Common myeloid progenitor, CD34-positive (primary cell): ENCODE results near the gene GNPTAB. TPM values are rescaled to one million over a fixed set of nuclear protein-coding genes. Genes with fewer than 3 reads are reported as not detected.
A peak's percentile ranks its signal among the peaks of the same experiment; 100 is the strongest.

Experiments used
- CTCF ChIA-PET: fragments of 350-600 bp; sonication (Branson Sonifier 250); formaldehyde crosslinking; loops from one replicate; lab custom pipeline; 2021; ENCODE audit warnings: antibody characterized with exemption; lab: Charles Lee
- POLR2A ChIA-PET: fragments of 350-600 bp; sonication (Branson Sonifier 250); formaldehyde crosslinking; loops from one replicate; lab custom pipeline; 2021; ENCODE audit warnings: antibody characterized with exemption; lab: Charles Lee
- DNase-seq, 3 donors: peaks; one replicate each; pipeline versions ENCODE4 v3.0.0 to v3.0.0-alpha.2; 2013
- H3K27ac ChIP-seq, 2 experiments: 1 replicate in 1 of 2; 2 replicates in 1 of 2; pipeline ENCODE4 v1.7.0; 2013; ENCODE audit warnings: inconsistent platforms in 2 of 2, low read length in 2 of 2, mild to moderate bottlenecking in 2 of 2, low read depth in 1 of 2, moderate library complexity in 1 of 2; ENCODE audit not compliant: severe bottlenecking in 2 of 2, insufficient read depth in 1 of 2, poor library complexity in 1 of 2
- H3K27me3 ChIP-seq, 5 experiments: replicated peaks in 2 of 5; 1 replicate in 3 of 5; 2 replicates in 2 of 5; pipeline versions ENCODE4 v1.6.1 to v1.7.0; 2013; ENCODE audit warnings: low read length in 4 of 5, mild to moderate bottlenecking in 2 of 5, moderate library complexity in 2 of 5, inconsistent platforms in 1 of 5; ENCODE audit not compliant: insufficient read depth in 5 of 5, control insufficient read depth in 4 of 5
- H3K36me3 ChIP-seq, 4 experiments: 1 replicate in 2 of 4; 2 replicates in 2 of 4; pipeline versions ENCODE4 v1.6.1 to v1.7.0; 2013; ENCODE audit warnings: low read length in 3 of 4, control low read depth in 1 of 4, mild to moderate bottlenecking in 1 of 4; ENCODE audit not compliant: control insufficient read depth in 4 of 4, insufficient read depth in 4 of 4
- H3K4me1 ChIP-seq, 4 experiments: 1 replicate in 3 of 4; 2 replicates in 1 of 4; pipeline versions ENCODE4 v1.6.1 to v1.7.1; 2013; ENCODE audit warnings: low read length in 3 of 4, mild to moderate bottlenecking in 3 of 4, control low read depth in 1 of 4, inconsistent platforms in 1 of 4, moderate library complexity in 1 of 4; ENCODE audit not compliant: control insufficient read depth in 4 of 4, insufficient read depth in 4 of 4; ENCODE audit errors: control extremely low read depth in 1 of 4
- H3K4me3 ChIP-seq, 7 experiments: 1 replicate in 4 of 7; 2 replicates in 3 of 7; pipeline versions ENCODE4 v1.5.1 to v1.7.0; 2013; ENCODE audit warnings: mild to moderate bottlenecking in 7 of 7, low read length in 6 of 7, moderate library complexity in 6 of 7, inconsistent platforms in 2 of 7, low read depth in 2 of 7, control low read depth in 1 of 7; ENCODE audit not compliant: insufficient read depth in 4 of 7, control insufficient read depth in 1 of 7; ENCODE audit errors: extremely low read depth in 1 of 7
- H3K9me3 ChIP-seq, 5 experiments: 1 replicate in 4 of 5; 2 replicates in 1 of 5; pipeline versions ENCODE4 v1.6.1 to v1.7.1; 2013; ENCODE audit warnings: low read length in 4 of 5, mild to moderate bottlenecking in 2 of 5, inconsistent platforms in 1 of 5, low read depth in 1 of 5, moderate library complexity in 1 of 5; ENCODE audit not compliant: control insufficient read depth in 4 of 5, insufficient read depth in 2 of 5; ENCODE audit errors: control extremely low read depth in 1 of 5
- WGBS: methylation state at CpG from one replicate; pipeline ENCODE4 v1.1.5; 2013; ENCODE audit not compliant: insufficient coverage; 5-methylcytosine and 5-hydroxymethylcytosine counted together
- polyA plus RNA-seq: library from polyadenylated mRNA; unstranded; fragments of 120-200 nt; gene quantifications from one replicate; pipeline ENCODE4 v1.2.1, GENCODE V29; 2013

Gene GNPTAB
- 53.4 TPM for polyA plus RNA-seq

DNA sequence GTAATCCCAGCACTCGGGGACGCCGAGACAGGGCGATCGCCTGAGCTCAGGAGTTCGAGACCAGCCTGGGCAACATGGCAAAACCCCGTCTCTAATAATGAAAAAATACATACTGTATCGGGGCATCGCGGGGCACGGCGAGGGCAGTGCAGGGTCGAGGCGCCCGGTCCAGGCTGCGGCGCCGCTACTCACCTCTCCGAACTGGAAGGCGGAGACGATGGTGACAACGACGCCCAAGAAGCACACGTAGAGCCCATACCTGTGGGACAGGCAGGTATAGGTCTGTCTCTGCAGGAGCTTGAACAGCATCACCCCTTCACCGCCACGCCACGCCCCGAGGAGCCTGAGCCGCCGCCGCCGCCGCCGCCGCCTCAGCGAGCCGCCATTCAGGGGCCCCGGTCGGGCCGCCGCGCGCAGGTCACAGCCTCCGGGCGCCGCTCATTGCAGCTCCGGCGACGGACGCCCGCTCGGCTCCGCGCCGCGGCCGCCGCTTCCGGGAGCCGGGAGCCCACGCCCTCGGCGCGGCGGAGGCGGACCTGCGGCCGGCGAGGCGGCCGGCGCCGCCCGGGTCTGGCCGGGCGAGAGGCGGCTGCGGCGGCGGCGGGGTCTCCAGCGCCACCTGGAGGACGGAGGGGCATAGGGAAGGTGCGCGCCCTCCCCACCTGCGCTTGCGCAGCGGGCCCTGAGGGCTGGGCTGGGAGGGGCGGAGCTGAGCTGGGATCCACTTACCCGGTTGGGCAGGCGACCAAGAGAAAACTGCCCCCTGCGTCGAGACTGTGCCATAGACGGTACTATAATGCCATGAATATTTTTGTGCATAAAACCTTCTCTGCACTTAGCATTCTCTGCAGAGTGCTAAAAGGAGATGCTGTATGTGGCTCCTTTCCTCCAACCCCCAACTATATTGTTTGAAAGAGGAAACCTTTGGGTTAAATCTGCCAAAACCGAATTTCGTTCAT is at the start of gene GNPTAB:
TSS of gene GNPTAB (minus strand) at position 593 of the 959 bp plus-strand sequence. CDS start at position 309, 284 bp downstream.
- Histone ChIP-seq H3K4me1 (peaks cover 28 to 48% (median 38%) of the 10 kb centered on the region in 4 experiments), H3K27ac (peak within 1 kb of the TSS; percentile 15 to 76), H3K27me3 (no peaks in the 10 kb centered on the region), H3K9me3 (no peaks in the 10 kb centered on the region), H3K4me3 (peak within 1 kb of the TSS; percentile 88 to 100 (median 91)), H3K36me3 (no peaks in the 10 kb centered on the region)
- POLR2A ChIA-PET, result interaction anchor here (0.7 to 1.7 kb wide), 5 partner anchors 10 to 57 kb away, joined by 3 to 6 read pairs (median 4); partner anchors contain the start of gene DRAM1
- CTCF ChIA-PET, result interaction anchor here (0.7 to 12.2 kb wide), 16 partner anchors 9 to 160 kb away, joined by 3 to 132 read pairs (median 4); no protein-coding TSS in a partner anchor
- WGBS, result under 1% methylated on average over 85 of the region's 96 CpGs
- DNase-seq, result peak; percentile 93 to 97 (median 96)

DNA sequence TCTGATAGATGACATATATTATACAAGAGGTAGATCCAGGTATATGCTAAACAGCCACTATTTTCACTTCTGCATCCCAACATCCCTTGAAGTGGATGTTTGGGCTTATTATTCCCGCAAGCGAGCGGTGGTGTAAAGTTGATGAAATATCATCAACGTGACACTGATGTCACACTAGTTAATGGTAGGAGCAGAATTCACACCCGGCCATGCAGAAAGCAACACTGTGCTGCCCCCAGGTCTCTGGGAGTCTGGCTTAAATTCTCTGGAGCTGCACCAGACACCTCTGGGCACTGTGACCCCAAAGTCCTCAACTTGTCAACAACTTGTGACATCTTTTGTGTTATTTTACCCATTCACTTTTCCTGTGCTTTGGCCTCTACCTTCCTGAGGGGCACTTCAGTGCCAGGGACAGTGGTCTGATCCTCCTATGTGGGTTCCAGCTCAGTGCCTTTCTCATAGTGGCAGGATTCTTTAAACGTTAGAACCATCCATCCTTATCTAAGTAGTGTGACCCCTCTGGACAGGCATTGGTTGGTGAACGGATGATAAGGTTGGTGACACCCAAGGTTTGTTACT is 47.6 kb upstream of the GNPTAB start:
- ChIA-PET CTCF (interaction anchor here (0.7 to 1.7 kb wide), 7 partner anchors 9 to 23 kb away, joined by 3 to 7 read pairs (median 3); no protein-coding TSS in a partner anchor), POLR2A (interaction anchor here (1.1 kb wide), 1 partner anchor 38 kb away, joined by 3 read pairs; no protein-coding TSS in a partner anchor)
- no peaks in the 10 kb centered on the region for H3K27me3 ChIP-seq
- 0% methylated on average over 1 of the region's 7 CpGs for WGBS
- peaks cover 0 to 11% (median 2%) of the 10 kb centered on the region in 4 experiments for H3K36me3 ChIP-seq
- H3K27ac ChIP-seq, result peak overlapping the region; percentile 77 to 89
- H3K4me1 ChIP-seq, result peaks cover 15 to 55% (median 30%) of the 10 kb centered on the region in 4 experiments
- H3K4me3 ChIP-seq, result peak overlapping the region; percentile 79 to 99 (median 91)
- DNase-seq, result peak in 2 of 3 donors; percentile 32 to 48
- no peaks in the 10 kb centered on the region for H3K9me3 ChIP-seq

DNA sequence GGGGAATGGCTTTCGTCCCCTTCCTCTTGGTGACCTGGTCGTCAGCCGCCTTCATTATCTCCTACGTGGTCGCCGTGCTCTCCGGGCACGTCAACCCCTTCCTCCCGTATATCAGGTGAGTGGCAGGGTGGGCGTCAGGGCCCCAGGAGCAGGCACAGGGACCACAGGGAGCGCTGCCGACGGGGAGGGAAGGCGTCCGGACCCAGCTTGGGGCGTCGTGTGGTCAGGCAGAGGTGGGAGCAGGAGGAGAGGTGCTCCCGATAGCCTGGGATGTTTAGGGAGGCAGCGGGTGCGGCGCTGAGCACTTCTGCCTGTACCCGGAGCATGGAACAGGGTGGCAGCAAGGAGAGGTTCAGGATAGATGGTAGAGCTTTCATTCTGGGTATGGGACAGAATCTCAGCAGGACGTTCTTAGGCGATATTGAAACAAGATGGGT is 47.1 kb upstream of the GNPTAB start:
- Histone ChIP-seq H3K4me3 (peak overlapping the region; percentile 79 to 99 (median 91)), H3K36me3 (peaks cover 0 to 11% (median 2%) of the 10 kb centered on the region in 4 experiments), H3K9me3 (no peaks in the 10 kb centered on the region), H3K27ac (peak overlapping the region; percentile 77 to 89), H3K4me1 (peaks cover 15 to 55% (median 30%) of the 10 kb centered on the region in 4 experiments), H3K27me3 (no peaks in the 10 kb centered on the region)
- peak in 1 of 3 donors; percentile 27 for DNase-seq
- CTCF ChIA-PET, result interaction anchor here (0.7 to 1.7 kb wide), 9 partner anchors 9 to 40 kb away, joined by 3 to 7 read pairs (median 3); no protein-coding TSS in a partner anchor
- 0% methylated on average over 9 of the region's 24 CpGs for WGBS
- POLR2A ChIA-PET, result interaction anchor here (0.8 to 1.1 kb wide), 2 partner anchors 38 to 47 kb away, joined by 3 to 4 read pairs; partner anchors contain the start of gene GNPTAB

GRCh38 chr12:101876861-101877805 is 46.4 kb upstream of the GNPTAB start, which contains the start of gene DRAM1:
Gene DRAM1, plus strand, starts transcription at chr12:101877580. Its CDS starts 210 bp downstream, at chr12:101877790.
- WGBS, result 2% methylated on average over 69 of the region's 105 CpGs
- peak; percentile 90 to 96 (median 95) for DNase-seq
- peak within 1 kb of the TSS; percentile 79 to 99 (median 91) for H3K4me3 ChIP-seq
- no peaks in the 10 kb centered on the region for H3K27me3 ChIP-seq
- peaks cover 0 to 11% (median 2%) of the 10 kb centered on the region in 4 experiments for H3K36me3 ChIP-seq
- ChIA-PET CTCF (interaction anchor here (0.7 to 1.7 kb wide), 7 partner anchors 9 to 39 kb away, joined by 3 to 7 read pairs (median 3); no protein-coding TSS in a partner anchor), POLR2A (interaction anchor here (0.8 to 1.1 kb wide), 2 partner anchors 37 to 46 kb away, joined by 3 to 4 read pairs; partner anchors contain the start of gene GNPTAB)
- peak within 1 kb of the TSS; percentile 77 to 89 for H3K27ac ChIP-seq
- H3K9me3 ChIP-seq, result no peaks in the 10 kb centered on the region
- peaks cover 15 to 55% (median 30%) of the 10 kb centered on the region in 4 experiments for H3K4me1 ChIP-seq

DNA sequence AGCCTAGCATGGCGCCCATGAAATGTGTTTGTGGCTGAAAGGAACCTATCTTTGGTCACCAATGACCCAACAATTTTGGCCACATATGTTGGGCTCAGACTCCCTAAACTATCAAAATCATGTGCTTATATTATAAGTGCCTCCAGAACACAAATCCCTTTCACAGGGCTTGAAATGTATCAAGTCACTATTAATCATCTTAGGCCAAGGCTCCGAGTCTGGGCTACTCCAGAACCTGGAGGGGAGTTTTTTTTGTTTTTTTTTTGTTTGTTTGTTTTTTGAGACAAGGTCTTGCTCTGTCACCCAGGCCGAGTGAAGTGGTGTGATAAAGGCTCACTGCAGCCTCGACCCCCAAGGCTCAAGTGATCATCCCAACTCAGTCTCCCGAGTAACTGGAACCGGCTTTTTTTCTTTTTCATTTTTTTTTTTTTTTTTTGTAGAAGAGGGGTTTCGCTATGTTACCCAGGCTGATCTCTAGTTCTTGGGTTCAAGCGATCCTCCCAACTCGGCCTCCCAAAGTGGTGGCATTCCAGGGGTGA is 45.6 kb upstream of the GNPTAB start:
- peaks cover 15 to 50% (median 30%) of the 10 kb centered on the region in 4 experiments for H3K4me1 ChIP-seq
- H3K9me3 ChIP-seq, result no peaks in the 10 kb centered on the region
- no peaks in the 10 kb centered on the region for H3K27me3 ChIP-seq
- peak in 2 of 3 donors; percentile 32 to 37 for DNase-seq
- H3K36me3 ChIP-seq, result peaks cover 0 to 8% (median 2%) of the 10 kb centered on the region in 4 experiments
- peak overlapping the region; percentile 77 to 89 for H3K27ac ChIP-seq
- ChIA-PET CTCF (no interaction called here), POLR2A (no interaction called here)
- H3K4me3 ChIP-seq, result peak overlapping the region in 5 of 7 experiments; percentile 83 to 99 (median 96)
- WGBS, result 86% methylated on average over 3 of the region's 9 CpGs
